Osteoblast (primary cell): ENCODE measurements around the gene ALDH1A1. TPM values are rescaled to one million over a fixed set of nuclear protein-coding genes. Genes with fewer than 3 reads are reported as not detected.
A peak's percentile ranks its signal among the peaks of the same experiment; 100 is the strongest.

Experiments used
- DNase-seq: peaks from one replicate; pipeline ENCODE4 v3.0.0; 2011; ENCODE audit warnings: low spot score, mixed read lengths; ENCODE audit not compliant: insufficient read length; ENCODE audit errors: missing footprints
- H2AFZ ChIP-seq: 2 replicates; pipeline ENCODE4 v1.6.0; 2011; ENCODE audit warnings: mild to moderate bottlenecking, low read length
- H3K27ac ChIP-seq: 2 replicates; pipeline ENCODE4 v1.5.1; 2011; ENCODE audit warnings: mild to moderate bottlenecking, low read depth, low read length, moderate library complexity
- H3K27me3 ChIP-seq: 2 replicates; pipeline ENCODE4 v1.6.0; 2012; ENCODE audit warnings: mild to moderate bottlenecking, control low read depth, inconsistent platforms, low read length, moderate library complexity; ENCODE audit not compliant: insufficient read depth
- H3K36me3 ChIP-seq: 2 replicates; pipeline ENCODE4 v1.5.1; 2011; ENCODE audit warnings: mild to moderate bottlenecking, low read length, control low read depth, moderate library complexity; ENCODE audit not compliant: insufficient read depth
- H3K4me1 ChIP-seq: 2 replicates; pipeline ENCODE4 v1.5.1; 2011; ENCODE audit warnings: mild to moderate bottlenecking, low read length, control low read depth, moderate library complexity; ENCODE audit not compliant: insufficient read depth
- H3K4me2 ChIP-seq: 2 replicates; pipeline ENCODE4 v1.6.0; 2011; ENCODE audit warnings: mild to moderate bottlenecking, low read length; ENCODE audit not compliant: insufficient read depth
- H3K4me3 ChIP-seq: fragments of 200-600 bp; sonication (generic); 3 replicates; pipeline ENCODE4 v1.5.1; 2012; ENCODE audit warnings: mild to moderate bottlenecking, low read length, inconsistent platforms; ENCODE audit not compliant: insufficient read depth
- H3K79me2 ChIP-seq: 2 replicates; pipeline ENCODE4 v1.6.0; 2012; ENCODE audit warnings: mild to moderate bottlenecking, low read length, control low read depth, inconsistent platforms; ENCODE audit not compliant: insufficient read depth
- H3K9me3 ChIP-seq: 2 replicates; pipeline ENCODE4 v1.5.1; 2011; ENCODE audit warnings: low read depth, low read length, control low read depth
- H4K20me1 ChIP-seq: 2 replicates; pipeline ENCODE4 v1.6.0; 2012; ENCODE audit warnings: mild to moderate bottlenecking, low read length, control low read depth; ENCODE audit not compliant: insufficient read depth
- CTCF ChIP-seq: IDR thresholded peaks from 2 replicates; pipeline ENCODE4 v1.5.1; 2011; ENCODE audit warnings: mild to moderate bottlenecking, low read depth, low read length, moderate library complexity; ENCODE audit errors: extremely low read depth
- total RNA-seq: library from RNA; depleted of rRNA; stranded (reverse); fragments of >200 nt; gene quantifications from 2 replicates; pipeline ENCODE4 v1.2.3, GENCODE V29; 2012

ALDH1A1 gene
- total RNA-seq, 1 donor, result 0.36 TPM

- no peak for TF ChIP-seq CTCF
- no peak overlapping the region for H2AFZ ChIP-seq
Observed at GRCh38 chr9:72896439-72896838, 56.4 kb downstream of the ALDH1A1 start.

GRCh38 chr9:72895122-72895521 is 57.7 kb downstream of the ALDH1A1 start:
- H2AFZ ChIP-seq, result no peak overlapping the region
- H3K79me2 ChIP-seq, result no peaks in the 10 kb centered on the region
- no peaks in the 10 kb centered on the region for H4K20me1 ChIP-seq
- no peak for TF ChIP-seq CTCF
- DNase-seq, result no peak
- no peaks in the 10 kb centered on the region for H3K27me3 ChIP-seq
- no peaks in the 10 kb centered on the region for H3K4me1 ChIP-seq
- no peak overlapping the region for H3K4me3 ChIP-seq
- H3K36me3 ChIP-seq, result no peaks in the 10 kb centered on the region
- no peak overlapping the region for H3K4me2 ChIP-seq
- no peaks in the 10 kb centered on the region for H3K9me3 ChIP-seq
- H3K27ac ChIP-seq, result no peak overlapping the region

More at GRCh38 chr9:72896439-72896838, 56.4 kb downstream of the ALDH1A1 start:
- Histone ChIP-seq H3K4me2 (no peak overlapping the region), H3K27ac (no peak overlapping the region), H3K36me3 (no peaks in the 10 kb centered on the region), H4K20me1 (no peaks in the 10 kb centered on the region), H3K4me3 (no peak overlapping the region), H3K4me1 (no peaks in the 10 kb centered on the region), H3K9me3 (no peaks in the 10 kb centered on the region), H3K79me2 (no peaks in the 10 kb centered on the region), H3K27me3 (no peaks in the 10 kb centered on the region)
- no peak for DNase-seq

GRCh38 chr9:72894342-72894741 is 58.5 kb downstream of the ALDH1A1 start:
- Histone ChIP-seq H3K27ac (no peak overlapping the region), H2AFZ (no peak overlapping the region), H3K9me3 (no peaks in the 10 kb centered on the region), H3K4me3 (no peak overlapping the region), H3K4me2 (no peak overlapping the region), H3K79me2 (no peaks in the 10 kb centered on the region), H3K4me1 (no peaks in the 10 kb centered on the region), H3K36me3 (no peaks in the 10 kb centered on the region), H4K20me1 (no peaks in the 10 kb centered on the region), H3K27me3 (no peaks in the 10 kb centered on the region)
- TF ChIP-seq CTCF, result no peak
- DNase-seq, result peak; percentile 5

GRCh38 chr9:72893437-72893836 is 59.4 kb downstream of the ALDH1A1 start:
- Histone ChIP-seq H3K4me2 (no peak overlapping the region), H3K79me2 (no peaks in the 10 kb centered on the region), H3K9me3 (no peaks in the 10 kb centered on the region), H3K27me3 (no peaks in the 10 kb centered on the region), H3K27ac (no peak overlapping the region), H3K4me3 (no peak overlapping the region), H2AFZ (no peak overlapping the region), H4K20me1 (no peaks in the 10 kb centered on the region), H3K36me3 (no peaks in the 10 kb centered on the region), H3K4me1 (no peaks in the 10 kb centered on the region)
- no peak for TF ChIP-seq CTCF
- no peak for DNase-seq
